HUES48 (cell line): ENCODE data around the gene KLHL8.

Experiments
- H3K27ac ChIP-seq: one replicate; pipeline ENCODE4 v1.7.0; 2013; ENCODE audit warnings: low read depth, low read length, inconsistent platforms
- H3K27me3 ChIP-seq: 2 replicates; pipeline ENCODE4 v1.6.1; 2013; ENCODE audit warnings: mild to moderate bottlenecking, low read length; ENCODE audit not compliant: control insufficient read depth, insufficient read depth
- H3K36me3 ChIP-seq: 2 replicates; pipeline ENCODE4 v1.6.1; 2013; ENCODE audit warnings: low read length; ENCODE audit not compliant: control insufficient read depth, insufficient read depth
- H3K4me1 ChIP-seq: 2 replicates; pipeline ENCODE4 v1.6.1; 2013; ENCODE audit warnings: mild to moderate bottlenecking, low read length; ENCODE audit not compliant: control insufficient read depth, insufficient read depth
- H3K4me3 ChIP-seq: 2 replicates; pipeline ENCODE4 v1.5.1; 2013; ENCODE audit warnings: mild to moderate bottlenecking, low read depth, low read length
- H3K9ac ChIP-seq: 2 replicates; pipeline ENCODE4 v1.6.1; 2013; ENCODE audit warnings: mild to moderate bottlenecking, low read depth, low read length, moderate library complexity
- H3K9me3 ChIP-seq: 2 replicates; pipeline ENCODE4 v1.6.1; 2013; ENCODE audit warnings: low read length; ENCODE audit not compliant: control insufficient read depth, insufficient read depth

The KLHL8 gene

DNA sequence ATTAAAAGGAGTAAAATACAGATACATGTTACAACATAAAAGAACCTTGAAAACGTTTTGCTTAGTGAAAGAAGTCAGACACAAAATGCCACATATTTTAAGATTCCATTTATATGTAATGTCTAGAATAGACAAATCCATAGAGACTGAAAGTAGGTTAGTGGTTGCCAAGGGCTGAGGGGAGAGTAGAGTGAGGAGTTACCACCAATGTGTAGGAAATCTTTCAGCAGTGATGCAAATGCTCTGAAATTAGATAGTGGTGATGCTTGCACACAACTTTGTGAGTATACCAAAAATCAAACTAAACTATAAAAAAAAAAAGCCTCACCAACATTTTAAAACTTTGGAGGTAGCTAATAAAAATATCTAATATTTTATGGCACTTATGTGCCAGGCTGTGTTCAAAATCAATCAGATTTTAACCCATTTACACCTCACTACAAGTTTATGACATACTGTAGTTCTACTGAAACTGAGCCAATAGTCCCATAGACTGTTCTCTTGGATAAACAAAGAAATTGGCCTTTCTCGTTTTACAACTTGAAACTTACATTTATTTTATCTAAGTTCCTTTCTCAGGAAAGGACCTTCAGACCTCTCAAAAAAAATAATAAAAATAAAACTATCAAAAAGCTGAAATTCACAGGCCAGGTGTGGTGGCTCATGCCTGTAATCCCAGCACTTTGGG lies 29.1 kb upstream of the KLHL8 start:
- peaks cover 5% of the 10 kb centered on the region; the same call in 1 of the 2 replicates for H3K9me3 ChIP-seq
- H3K27me3 ChIP-seq = no peaks in the 10 kb centered on the region
- no peak overlapping the region for H3K4me3 ChIP-seq
- H3K4me1 ChIP-seq = no peaks in the 10 kb centered on the region
- no peak overlapping the region for H3K9ac ChIP-seq
- no peaks in the 10 kb centered on the region for H3K36me3 ChIP-seq
- no peak overlapping the region for H3K27ac ChIP-seq

GRCh38 chr4:87243426-87244053 lies 23.1 kb upstream of the KLHL8 start:
- Histone ChIP-seq H3K27me3 (no peaks in the 10 kb centered on the region), H3K27ac (no peak overlapping the region), H3K9me3 (peaks cover 18% of the 10 kb centered on the region), H3K9ac (no peak overlapping the region), H3K36me3 (no peaks in the 10 kb centered on the region), H3K4me1 (no peaks in the 10 kb centered on the region), H3K4me3 (no peak overlapping the region)

- peaks cover 18% of the 10 kb centered on the region for H3K9me3 ChIP-seq
- no peak overlapping the region for H3K4me3 ChIP-seq
- no peak overlapping the region for H3K9ac ChIP-seq
- no peaks in the 10 kb centered on the region for H3K27me3 ChIP-seq
- no peaks in the 10 kb centered on the region for H3K4me1 ChIP-seq
- no peaks in the 10 kb centered on the region for H3K36me3 ChIP-seq
- no peak overlapping the region for H3K27ac ChIP-seq
Measured at GRCh38 chr4:87241336-87241735, 20.9 kb upstream of the KLHL8 start.

DNA sequence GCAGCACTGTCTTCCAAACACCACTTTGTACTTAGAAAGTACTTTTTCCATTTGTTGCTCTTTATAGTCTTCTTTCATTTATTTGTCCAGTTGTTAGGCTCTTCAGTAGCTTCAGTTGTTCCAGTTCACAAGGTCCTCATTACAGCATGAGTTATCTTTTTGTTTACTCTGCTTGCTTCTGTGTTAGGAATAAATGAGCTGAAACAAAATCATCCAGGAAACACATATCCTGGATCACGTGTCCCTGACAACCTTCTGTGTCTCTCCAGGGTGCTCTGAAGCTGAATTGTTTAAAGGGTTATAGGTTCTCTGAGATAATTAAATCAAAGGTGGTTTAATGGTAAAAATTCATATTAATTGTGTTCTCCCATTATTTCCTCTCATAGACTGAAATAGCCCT lies 19.9 kb upstream of the KLHL8 start:
- Histone ChIP-seq H3K4me1 (no peaks in the 10 kb centered on the region), H3K27me3 (no peaks in the 10 kb centered on the region), H3K9ac (no peak overlapping the region), H3K9me3 (peaks cover 18% of the 10 kb centered on the region), H3K4me3 (no peak overlapping the region), H3K27ac (no peak overlapping the region), H3K36me3 (no peaks in the 10 kb centered on the region)

DNA sequence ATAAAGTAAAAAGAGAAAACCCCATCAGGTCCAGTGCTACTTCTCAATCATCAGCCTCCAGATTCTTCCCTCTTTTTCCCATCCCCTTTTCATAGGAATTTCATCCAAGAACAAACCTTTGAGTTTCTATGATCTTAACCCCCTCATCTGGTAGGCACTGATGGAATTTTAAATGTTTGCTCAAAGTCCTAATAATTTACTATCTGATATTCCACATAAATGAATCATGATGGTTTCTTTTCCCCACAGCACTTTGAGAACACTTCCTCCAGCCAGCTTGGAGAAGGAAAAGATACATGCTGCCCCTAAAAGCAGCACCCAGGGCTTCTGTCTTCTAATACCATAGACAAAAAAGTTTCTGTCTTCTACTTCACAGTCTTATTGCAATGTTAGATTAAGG lies 19.4 kb upstream of the KLHL8 start:
- no peak overlapping the region for H3K27ac ChIP-seq

GRCh38 chr4:87239194-87239593 lies 18.8 kb upstream of the KLHL8 start:
- H3K4me3 ChIP-seq = no peak overlapping the region
- no peaks in the 10 kb centered on the region for H3K4me1 ChIP-seq
- peaks cover 13% of the 10 kb centered on the region for H3K9me3 ChIP-seq
- H3K27ac ChIP-seq = no peak overlapping the region
- H3K27me3 ChIP-seq = no peaks in the 10 kb centered on the region
- no peak overlapping the region for H3K9ac ChIP-seq
- no peaks in the 10 kb centered on the region for H3K36me3 ChIP-seq

More for the DNA sequence above, 19.4 kb upstream of the KLHL8 start:
- peaks cover 16% of the 10 kb centered on the region for H3K9me3 ChIP-seq
- no peaks in the 10 kb centered on the region for H3K36me3 ChIP-seq
- no peaks in the 10 kb centered on the region for H3K27me3 ChIP-seq
- no peak overlapping the region for H3K9ac ChIP-seq
- no peak overlapping the region for H3K4me3 ChIP-seq
- no peaks in the 10 kb centered on the region for H3K4me1 ChIP-seq

GRCh38 chr4:87236861-87237260 lies 16.4 kb upstream of the KLHL8 start:
- no peak overlapping the region for H3K27ac ChIP-seq

GRCh38 chr4:87235020-87235671 lies 14.7 kb upstream of the KLHL8 start:
- Histone ChIP-seq H3K36me3 (no peaks in the 10 kb centered on the region), H3K27me3 (no peaks in the 10 kb centered on the region), H3K4me3 (peak overlapping the region; percentile 52), H3K27ac (no peak overlapping the region), H3K9ac (no peak overlapping the region), H3K4me1 (no peaks in the 10 kb centered on the region), H3K9me3 (no peaks in the 10 kb centered on the region)

More at GRCh38 chr4:87236861-87237260, 16.4 kb upstream of the KLHL8 start:
- H3K36me3 ChIP-seq = no peaks in the 10 kb centered on the region
- H3K9me3 ChIP-seq = no peaks in the 10 kb centered on the region; the same call in 1 of the 2 replicates
- H3K9ac ChIP-seq = no peak overlapping the region
- no peaks in the 10 kb centered on the region for H3K4me1 ChIP-seq
- no peak overlapping the region for H3K4me3 ChIP-seq
- H3K27me3 ChIP-seq = no peaks in the 10 kb centered on the region

DNA sequence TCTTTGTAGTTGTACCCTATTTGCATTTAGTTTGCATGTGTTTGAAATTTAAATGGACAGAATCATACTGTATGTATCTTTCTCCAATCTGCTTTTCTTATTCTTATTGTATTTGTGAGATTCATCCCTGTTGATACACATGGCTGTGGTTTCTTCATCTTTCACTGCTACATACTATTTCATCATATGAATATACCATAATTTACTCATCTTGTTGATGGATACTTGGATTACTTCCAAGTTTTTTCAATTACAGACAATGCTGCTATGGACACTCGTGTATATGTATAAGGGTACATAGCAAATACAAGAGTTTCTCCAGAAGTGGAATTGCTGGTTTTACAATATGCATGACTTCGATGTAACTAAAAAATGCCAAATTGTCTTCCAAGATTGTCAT lies 11.8 kb upstream of the KLHL8 start:
- no peaks in the 10 kb centered on the region for H3K36me3 ChIP-seq
- no peaks in the 10 kb centered on the region for H3K4me1 ChIP-seq
- H3K27me3 ChIP-seq = no peaks in the 10 kb centered on the region
- H3K9ac ChIP-seq = no peak overlapping the region
- no peak overlapping the region for H3K4me3 ChIP-seq
- no peaks in the 10 kb centered on the region for H3K9me3 ChIP-seq
- no peak overlapping the region for H3K27ac ChIP-seq

DNA sequence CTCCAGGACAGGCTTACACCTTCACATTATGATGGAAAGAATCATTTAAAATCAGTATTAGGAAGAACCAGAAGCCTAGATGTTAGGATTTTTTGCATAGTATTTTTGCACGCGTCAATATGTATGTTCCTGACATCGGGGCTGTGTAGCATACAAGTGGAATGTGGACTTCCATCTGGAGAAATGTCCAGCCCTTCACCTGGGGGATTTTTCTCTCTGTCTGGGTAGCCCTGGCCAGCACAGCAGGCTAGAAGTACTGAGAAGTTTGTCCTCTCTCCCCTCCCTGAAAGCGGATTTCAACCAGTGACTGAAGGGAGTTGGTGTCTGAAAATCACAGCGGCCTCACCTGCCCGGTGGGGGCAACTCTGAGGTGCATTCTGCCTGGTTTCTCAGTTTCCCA lies 10.4 kb upstream of the KLHL8 start:
- H3K27ac ChIP-seq = no peak overlapping the region
- no peaks in the 10 kb centered on the region for H3K9me3 ChIP-seq
- no peak overlapping the region for H3K9ac ChIP-seq
- no peaks in the 10 kb centered on the region for H3K27me3 ChIP-seq
- no peaks in the 10 kb centered on the region for H3K4me1 ChIP-seq
- no peaks in the 10 kb centered on the region for H3K36me3 ChIP-seq
- H3K4me3 ChIP-seq = no peak overlapping the region

DNA sequence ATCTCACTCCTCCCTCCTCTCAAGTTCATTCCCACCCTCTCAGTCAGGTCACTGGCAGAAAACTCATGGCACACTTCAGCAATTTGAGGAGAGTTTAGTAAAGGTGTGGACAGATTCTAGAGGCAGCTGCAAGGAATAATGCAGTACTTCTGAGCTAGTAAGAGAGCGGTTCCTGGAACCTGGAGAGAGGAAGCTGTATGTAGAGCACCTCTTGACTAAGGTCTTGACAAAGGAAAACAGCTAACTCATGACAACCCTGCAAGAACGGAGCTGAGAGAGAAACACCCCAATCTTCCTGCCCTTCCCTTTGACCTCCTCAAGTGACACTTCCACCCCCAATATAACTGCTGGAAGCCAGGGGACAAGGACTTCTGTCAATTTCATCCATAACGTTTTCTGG lies 9.6 kb upstream of the KLHL8 start:
- Histone ChIP-seq H3K4me1 (no peaks in the 10 kb centered on the region), H3K36me3 (no peaks in the 10 kb centered on the region), H3K9ac (no peak overlapping the region), H3K27ac (no peak overlapping the region), H3K4me3 (no peak overlapping the region), H3K9me3 (no peaks in the 10 kb centered on the region), H3K27me3 (no peaks in the 10 kb centered on the region)
